ENCODE results near the gene MCUB. TPM values are rescaled to one million over a fixed set of nuclear protein-coding genes. Genes with fewer than 3 reads are reported as not detected.

MCUB gene
- total and polyA plus RNA-seq, 12 donors, result 1.7 to 12.6 (median 3.5) TPM

- no peak overlapping the region for H3K27ac ChIP-seq
- H3K4me3 ChIP-seq, result no peak overlapping the region
- DNase-seq (no peak), ATAC-seq (no peak)
- no peak for TF ChIP-seq CTCF (IDR thresholded peaks at IDR 0.05)
- intact Hi-C loops (cut with DNase I), result loop anchor here in 2 of 10 donors (5.0 to 10.0 kb wide), 2 partner anchors 288 to 885 kb away; partner anchors contain the start of gene SEC24B (in 1 of the 2)
- no peaks in the 10 kb centered on the region for H3K27me3 ChIP-seq
- peaks cover 0 to 4% (median 2%) of the 10 kb centered on the region in 9 donors for H3K36me3 ChIP-seq
- no peaks in the 10 kb centered on the region for H3K9me3 ChIP-seq
- H3K4me1 ChIP-seq, result no peaks in the 10 kb centered on the region
Measured at GRCh38 chr4:109722357-109722756, 162.3 kb downstream of the MCUB start.

GRCh38 chr4:109723110-109723509 is 163.1 kb downstream of the MCUB start:
- no peak for TF ChIP-seq CTCF (IDR thresholded peaks at IDR 0.05)
- no peak overlapping the region for H3K27ac ChIP-seq
- DNase-seq (no peak), ATAC-seq (no peak)
- H3K9me3 ChIP-seq, result no peaks in the 10 kb centered on the region
- H3K27me3 ChIP-seq, result no peaks in the 10 kb centered on the region
- 93 to 97% methylated on average over 2 of the region's 2 CpGs for WGBS, 2 donors
- intact Hi-C loops (cut with DNase I), result loop anchor here in 2 of 10 donors (5.0 to 10.0 kb wide), 2 partner anchors 288 to 886 kb away; partner anchors contain the start of gene SEC24B (in 1 of the 2)
- H3K36me3 ChIP-seq, result peaks cover 0 to 4% (median 0%) of the 10 kb centered on the region in 9 donors
- no peak overlapping the region for H3K4me3 ChIP-seq
- peaks cover 0 to 3% (median 2%) of the 10 kb centered on the region in 9 donors for H3K4me1 ChIP-seq

- H3K4me1 ChIP-seq, result peaks cover 0 to 24% (median 14%) of the 10 kb centered on the region in 9 donors
- DNase-seq (no peak), ATAC-seq (no peak)
- TF ChIP-seq CTCF (IDR thresholded peaks at IDR 0.05), result no peak
- no peaks in the 10 kb centered on the region for H3K27me3 ChIP-seq
- peak overlapping the region in 5 of 10 donors; percentile 72 to 100 (median 97) for H3K4me3 ChIP-seq
- H3K36me3 ChIP-seq, result peaks cover 0 to 4% (median 0%) of the 10 kb centered on the region in 9 donors
- H3K27ac ChIP-seq, result no peak overlapping the region
- intact Hi-C loops (cut with DNase I), result loop anchor here in 1 of 10 donors (10.0 kb wide), 1 partner anchor 294 kb away; the partner anchor contains the start of gene SEC24B
- 84 to 87% methylated on average over 6 of the region's 6 CpGs for whole genome bisulfite sequencing, 2 donors
- no peaks in the 10 kb centered on the region for H3K9me3 ChIP-seq
Measured at GRCh38 chr4:109728385-109728784, 168.3 kb downstream of the MCUB start.

GRCh38 chr4:109729117-109729717 is 169.2 kb downstream of the MCUB start:
- peak overlapping the region; percentile 72 to 100 (median 92) for H3K4me3 ChIP-seq
- TF ChIP-seq CTCF (IDR thresholded peaks at IDR 0.05), result no peak
- peaks cover 0 to 4% (median 0%) of the 10 kb centered on the region in 9 donors for H3K36me3 ChIP-seq
- whole genome bisulfite sequencing, 2 donors, result 2 to 3% methylated on average over 25 of the region's 25 CpGs
- H3K4me1 ChIP-seq, result peaks cover 0 to 24% (median 14%) of the 10 kb centered on the region in 9 donors
- DNase-seq (peak in 1 of 2 donors; percentile 4), ATAC-seq (peak in 7 of 8 donors; percentile 13 to 54 (median 18))
- no peaks in the 10 kb centered on the region for H3K27me3 ChIP-seq
- no peaks in the 10 kb centered on the region for H3K9me3 ChIP-seq
- H3K27ac ChIP-seq, result peak overlapping the region in 9 of 10 donors; percentile 70 to 92 (median 83)
- intact Hi-C loops (cut with DNase I), result loop anchor here in 1 of 10 donors (10.0 kb wide), 1 partner anchor 294 kb away; the partner anchor contains the start of gene SEC24B
